Measurements from ENCODE around the gene OPCML.
A peak's percentile ranks its signal among the peaks of the same experiment; 100 is the strongest.

Gene OPCML

GRCh38 chr11:133115099-133115498 is 417.2 kb downstream of the OPCML start:
- no peak for DNase-seq

- no peak for DNase-seq
Observed at GRCh38 chr11:133107763-133108162, 424.5 kb downstream of the OPCML start.

GRCh38 chr11:133107136-133107535 is 425.2 kb downstream of the OPCML start:
- no peak for DNase-seq

- no peak for DNase-seq
Observed at GRCh38 chr11:133106417-133106816, 425.9 kb downstream of the OPCML start.

GRCh38 chr11:133104009-133104744 is 428.1 kb downstream of the OPCML start:
- no peak for DNase-seq

GRCh38 chr11:133096981-133097380 is 435.3 kb downstream of the OPCML start:
- no peak for DNase-seq

- DNase-seq: no peak
Observed at GRCh38 chr11:133086518-133086917, 445.8 kb downstream of the OPCML start.

- peak; percentile 28 to 54 for DNase-seq
Observed at GRCh38 chr11:133082841-133083488, 449.3 kb downstream of the OPCML start.

- peak in 1 of 2 experiments; percentile 13 for DNase-seq
Observed at GRCh38 chr11:133082453-133082781, 449.9 kb downstream of the OPCML start.

- DNase-seq: no peak
Observed at GRCh38 chr11:133081730-133082452, 450.4 kb downstream of the OPCML start.

- DNase-seq: no peak
Observed at GRCh38 chr11:133081020-133081419, 451.3 kb downstream of the OPCML start.

GRCh38 chr11:133078591-133079404 is 453.5 kb downstream of the OPCML start:
- DNase-seq: no peak

- DNase-seq: no peak
Observed at GRCh38 chr11:133078012-133078411, 454.3 kb downstream of the OPCML start.

- DNase-seq: no peak
Observed at GRCh38 chr11:133075351-133075750, 456.9 kb downstream of the OPCML start.

GRCh38 chr11:133072858-133073582 is 459.3 kb downstream of the OPCML start:
- DNase-seq: no peak

GRCh38 chr11:133072378-133072777 is 459.9 kb downstream of the OPCML start:
- DNase-seq: no peak

- DNase-seq: no peak
Observed at GRCh38 chr11:133070791-133071190, 461.5 kb downstream of the OPCML start.

- DNase-seq: no peak
Observed at GRCh38 chr11:133070021-133070713, 462.1 kb downstream of the OPCML start.

- no peak for DNase-seq
Observed at GRCh38 chr11:133065847-133066485, 466.3 kb downstream of the OPCML start.

GRCh38 chr11:133064961-133065360 is 467.3 kb downstream of the OPCML start:
- no peak for DNase-seq

Measured in stimulated activated CD4-positive, alpha-beta T cell treated with anti-CD3 and anti-CD28 coated beads, Interleukin-4, amount 100 ng/mL, for 4 hours (primary cell).